Stimulated activated effector memory CD8-positive, alpha-beta T cell treated with anti-CD3 and anti-CD28 coated beads, Interleukin-12 subunit alpha, Interleukin-12 subunit beta, amount 100 ng/mL, for 72 hours (primary cell): ENCODE data around the gene SYNJ2.
A peak's percentile ranks its signal among the peaks of the same experiment; 100 is the strongest.

Experiments used
- ATAC-seq: fragments of 150-1000 bp; cut with Tn5 transposase; 2 replicates; pipeline ENCODE4 v1.10.0; 2021
- DNase-seq, 2 donors: peaks; one replicate each; pipeline ENCODE4 v3.0.0; 2021 to 2022; ENCODE audit warnings: low spot score in 2 of 2
- H3K27ac Mint-ChIP-seq: one replicate; pipeline ENCODE4 v1.8.0; 2022; ENCODE audit warnings: mild to moderate bottlenecking, mixed read lengths
- H3K36me3 Mint-ChIP-seq: one replicate; pipeline ENCODE4 v1.8.0; 2022; ENCODE audit warnings: mild to moderate bottlenecking, mixed read lengths
- H3K4me1 Mint-ChIP-seq: one replicate; pipeline ENCODE4 v1.8.0; 2022; ENCODE audit warnings: mixed read lengths
- H3K4me3 Mint-ChIP-seq: one replicate; pipeline ENCODE4 v1.8.0; 2022; ENCODE audit warnings: mild to moderate bottlenecking, mixed read lengths
- H3K9me3 Mint-ChIP-seq: one replicate; pipeline ENCODE4 v1.8.0; 2022; ENCODE audit warnings: mixed read lengths

SYNJ2 gene

DNA sequence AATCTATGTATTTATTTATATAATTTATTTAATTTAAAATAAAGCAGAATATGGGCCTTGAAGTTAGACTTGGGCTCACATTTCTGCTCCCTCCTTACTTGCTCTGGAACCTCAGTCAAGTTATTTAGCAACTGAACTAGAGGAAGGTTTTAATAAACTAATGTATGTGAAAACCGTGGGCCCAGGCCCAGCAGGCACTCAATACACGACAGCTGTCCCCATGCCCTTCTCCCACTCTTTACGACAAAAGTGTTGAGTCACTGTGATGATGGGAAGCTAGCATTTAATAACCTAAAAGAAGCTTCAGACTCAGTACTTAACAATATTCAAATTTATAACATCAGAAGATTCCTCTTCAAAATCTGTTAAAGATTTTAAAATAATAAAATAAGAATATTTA, 139.7 kb downstream of the SYNJ2 start:
- ATAC-seq: no peak
- Mint-ChIP-seq H3K9me3 (no peaks in the 10 kb centered on the region), H3K4me1 (no peaks in the 10 kb centered on the region), H3K27ac (no peak overlapping the region), H3K4me3 (no peak overlapping the region), H3K36me3 (peaks cover 11% of the 10 kb centered on the region)
- no peak for DNase-seq

DNA sequence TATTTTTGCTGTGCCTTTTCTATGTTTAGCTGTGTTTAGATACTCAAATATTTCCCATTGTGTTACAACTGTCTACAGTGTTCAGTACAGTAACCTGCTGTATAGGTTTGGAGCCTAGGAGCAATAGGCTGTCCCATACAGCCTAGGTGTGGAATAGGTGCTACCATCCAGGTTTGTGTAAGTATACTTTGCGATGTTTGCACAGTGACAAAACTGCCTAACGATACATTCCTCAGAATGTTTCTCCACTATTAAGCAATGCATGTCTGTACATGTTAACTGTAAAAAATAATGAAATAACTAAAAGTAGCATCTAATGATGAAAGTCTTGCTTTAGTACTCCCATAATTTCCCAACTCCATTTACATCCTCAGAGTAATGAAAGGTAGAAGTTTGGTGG, 140.4 kb downstream of the SYNJ2 start:
- ATAC-seq (no peak), DNase-seq (no peak)
- no peak overlapping the region for H3K4me3 Mint-ChIP-seq
- peaks cover 8% of the 10 kb centered on the region for H3K36me3 Mint-ChIP-seq
- no peaks in the 10 kb centered on the region for H3K9me3 Mint-ChIP-seq
- no peaks in the 10 kb centered on the region for H3K4me1 Mint-ChIP-seq
- H3K27ac Mint-ChIP-seq: no peak overlapping the region

DNA sequence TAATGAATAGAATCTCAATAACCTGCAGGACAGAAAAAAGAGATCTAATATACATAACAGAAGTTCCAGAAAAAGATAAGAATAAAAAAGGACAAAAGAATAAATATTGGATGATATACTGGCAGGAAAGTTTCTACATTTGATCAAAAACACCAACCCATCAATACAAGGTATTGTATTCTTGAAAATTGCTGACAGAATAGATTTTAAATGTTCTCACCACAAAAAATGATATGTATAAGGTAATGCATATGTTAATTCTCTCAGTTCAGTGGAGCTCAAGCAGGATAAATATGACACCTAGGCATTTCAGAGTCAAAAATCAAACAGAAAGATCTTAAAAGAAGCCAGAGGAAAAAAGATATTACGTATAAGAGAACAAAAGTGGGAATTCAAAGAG, 142.6 kb downstream of the SYNJ2 start:
- Mint-ChIP-seq H3K9me3 (no peaks in the 10 kb centered on the region), H3K36me3 (peaks cover 5% of the 10 kb centered on the region)

DNA sequence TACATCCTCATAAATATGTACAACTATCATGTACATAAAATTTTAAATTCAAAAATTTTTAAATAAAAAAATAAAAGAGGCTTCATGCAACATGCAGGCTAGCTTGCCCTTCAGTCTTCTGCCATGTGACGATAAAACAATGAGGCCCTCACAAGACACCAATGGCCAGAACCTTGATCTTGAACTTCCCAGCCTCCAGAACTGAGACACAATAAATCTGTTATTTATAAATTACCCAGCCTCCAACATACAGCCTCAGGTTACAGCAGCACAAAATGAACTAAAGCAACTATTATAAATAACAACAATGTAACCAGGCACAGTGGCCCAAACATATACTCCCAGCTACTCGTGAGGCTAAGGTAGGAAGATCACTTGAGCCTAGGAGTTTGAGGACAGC, 143.6 kb downstream of the SYNJ2 start:
- peaks cover 15% of the 10 kb centered on the region for H3K36me3 Mint-ChIP-seq
- H3K9me3 Mint-ChIP-seq: no peaks in the 10 kb centered on the region
- DNase-seq (no peak), ATAC-seq (no peak)
- no peak overlapping the region for H3K4me3 Mint-ChIP-seq
- no peaks in the 10 kb centered on the region for H3K4me1 Mint-ChIP-seq
- no peak overlapping the region for H3K27ac Mint-ChIP-seq

More for the DNA sequence above, 142.6 kb downstream of the SYNJ2 start:
- Mint-ChIP-seq H3K4me1 (no peaks in the 10 kb centered on the region), H3K4me3 (no peak overlapping the region), H3K27ac (no peak overlapping the region)
- DNase-seq (no peak), ATAC-seq (no peak)

DNA sequence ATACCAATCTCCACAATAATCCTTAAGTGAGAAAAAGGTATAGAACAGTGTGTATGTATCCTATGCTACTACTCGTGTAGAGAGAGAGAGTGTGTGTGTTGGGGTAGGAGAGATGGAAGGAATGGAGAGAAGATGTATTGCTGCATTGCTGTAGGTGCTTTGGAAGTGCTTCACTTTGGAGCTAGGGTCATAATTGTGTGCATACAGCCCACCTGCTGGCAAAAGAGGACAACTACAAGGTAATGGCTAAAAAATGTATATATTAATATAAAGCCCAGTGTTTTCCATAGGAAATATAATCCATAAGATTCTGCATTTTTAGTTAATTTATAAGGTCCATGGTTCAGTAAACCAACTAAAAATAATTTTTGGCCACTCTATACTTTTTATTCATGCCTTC, 150.3 kb downstream of the SYNJ2 start:
- peaks cover 20% of the 10 kb centered on the region for H3K36me3 Mint-ChIP-seq

DNA sequence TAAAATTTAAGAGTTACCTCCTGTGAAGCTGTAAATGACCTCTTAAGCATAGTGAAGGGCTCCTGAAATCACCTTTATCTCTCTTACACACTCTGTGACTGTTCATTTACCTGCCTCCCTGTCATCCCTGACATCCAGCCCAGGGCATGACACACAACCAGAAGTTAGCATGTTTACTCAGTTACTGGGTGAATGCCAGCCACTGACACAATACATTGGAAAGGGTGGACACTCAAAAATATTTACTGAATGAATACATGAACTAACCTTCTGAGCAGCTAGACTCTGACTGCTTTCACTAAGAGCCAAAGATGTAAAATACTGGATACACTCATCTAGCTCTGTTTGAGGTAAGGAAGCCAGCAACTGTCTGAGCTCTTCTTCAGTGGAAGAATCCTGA, 161.1 kb downstream of the SYNJ2 start:
- Mint-ChIP-seq H3K4me1 (peaks cover 7% of the 10 kb centered on the region), H3K27ac (peak overlapping the region; percentile 54), H3K36me3 (peaks cover 49% of the 10 kb centered on the region), H3K4me3 (no peak overlapping the region), H3K9me3 (no peaks in the 10 kb centered on the region)
- no peak for DNase-seq
- no peak for ATAC-seq

More for the DNA sequence above, 150.3 kb downstream of the SYNJ2 start:
- Mint-ChIP-seq H3K9me3 (no peaks in the 10 kb centered on the region), H3K4me1 (no peaks in the 10 kb centered on the region), H3K4me3 (no peak overlapping the region), H3K27ac (no peak overlapping the region)
- DNase-seq (no peak), ATAC-seq (peak; percentile 44)

DNA sequence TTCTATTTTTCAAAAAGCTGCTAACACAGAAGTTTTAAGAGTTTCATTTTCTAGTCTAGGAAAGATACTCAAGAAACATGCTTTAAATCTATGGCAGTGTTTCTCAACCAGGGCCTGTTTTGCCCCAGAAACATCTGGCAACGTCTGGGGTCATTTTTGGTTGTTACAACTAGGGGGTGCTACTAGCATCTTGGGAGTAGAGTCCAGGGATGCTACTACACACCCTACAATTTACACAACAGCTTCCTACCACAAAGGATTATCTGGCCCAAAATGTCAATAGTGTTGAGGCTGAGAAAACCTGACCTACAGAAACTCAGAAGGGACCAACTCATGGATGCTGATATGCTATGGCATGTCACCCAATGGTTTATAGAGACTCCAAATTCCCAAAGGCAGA, 162.0 kb downstream of the SYNJ2 start:
- Mint-ChIP-seq H3K9me3 (no peaks in the 10 kb centered on the region), H3K4me3 (no peak overlapping the region), H3K27ac (no peak overlapping the region), H3K4me1 (peaks cover under 1% of the 10 kb centered on the region), H3K36me3 (peaks cover 54% of the 10 kb centered on the region)
- ATAC-seq (no peak), DNase-seq (no peak)
